Stomach (tissue), 4 donors: Measurements from ENCODE around the gene SLC35E4.

Experiments
- CTCF ChIP-seq, 7 experiments: fragments of 450-650 bp in 4 of 7; fragments of 200-600 bp in 3 of 7; sonication (generic) in 3 of 7; IDR thresholded peaks; one replicate each; pipeline ENCODE4 v1.5.1; 2016 to 2019; ENCODE audit warnings: antibody characterized with exemption in 7 of 7, control low read depth in 2 of 7, mild to moderate bottlenecking in 1 of 7
- EP300 ChIP-seq: sonication (generic); formaldehyde crosslinking; IDR thresholded peaks from one replicate; pipeline ENCODE4 v1.6.1; 2017; ENCODE audit warnings: antibody characterized with exemption
- POLR2A ChIP-seq, 4 donors: fragments of 450-650 bp; IDR thresholded peaks; one replicate each; pipeline ENCODE4 v1.6.1; 2016; ENCODE audit warnings: antibody characterized with exemption in 4 of 4, control low read depth in 2 of 4, mild to moderate bottlenecking in 1 of 4, moderate library complexity in 1 of 4
- POLR2AphosphoS5 ChIP-seq, 3 donors: sonication (generic); formaldehyde crosslinking; IDR thresholded peaks; one replicate each; pipeline ENCODE4 v1.6.1; 2016; ENCODE audit warnings: antibody characterized with exemption in 3 of 3

GRCh38 chr22:30634471-30635233 lies 929 bp upstream of the SLC35E4 start:
- TF ChIP-seq CTCF (IDR thresholded peaks at IDR 0.05): peak in 6 of 7 experiments; percentile 62 to 97 (median 96)
- TF ChIP-seq POLR2A (IDR thresholded peaks at IDR 0.05): no peak
- TF ChIP-seq EP300: no peak
- TF ChIP-seq POLR2AphosphoS5 (IDR thresholded peaks at IDR 0.05): peak in 2 of 3 donors; percentile 34 to 61
